HG03442 (cell line): ENCODE measurements around the gene TMEM185B.
A peak's percentile ranks its signal among the peaks of the same experiment; 100 is the strongest.
"Not testable (repeated sequence)": the region's sequence is repeated elsewhere in the genome, so short reads cannot be mapped to it uniquely, and the experiment has no call there.

Experiments used
- ATAC-seq: cut with Tn5 transposase; IDR thresholded peaks from one replicate; pipeline ENCODE4 v1.9.1; 2021; ENCODE audit warnings: mild to moderate bottlenecking, moderate library complexity; ENCODE audit not compliant: unreplicated experiment

The TMEM185B gene

DNA sequence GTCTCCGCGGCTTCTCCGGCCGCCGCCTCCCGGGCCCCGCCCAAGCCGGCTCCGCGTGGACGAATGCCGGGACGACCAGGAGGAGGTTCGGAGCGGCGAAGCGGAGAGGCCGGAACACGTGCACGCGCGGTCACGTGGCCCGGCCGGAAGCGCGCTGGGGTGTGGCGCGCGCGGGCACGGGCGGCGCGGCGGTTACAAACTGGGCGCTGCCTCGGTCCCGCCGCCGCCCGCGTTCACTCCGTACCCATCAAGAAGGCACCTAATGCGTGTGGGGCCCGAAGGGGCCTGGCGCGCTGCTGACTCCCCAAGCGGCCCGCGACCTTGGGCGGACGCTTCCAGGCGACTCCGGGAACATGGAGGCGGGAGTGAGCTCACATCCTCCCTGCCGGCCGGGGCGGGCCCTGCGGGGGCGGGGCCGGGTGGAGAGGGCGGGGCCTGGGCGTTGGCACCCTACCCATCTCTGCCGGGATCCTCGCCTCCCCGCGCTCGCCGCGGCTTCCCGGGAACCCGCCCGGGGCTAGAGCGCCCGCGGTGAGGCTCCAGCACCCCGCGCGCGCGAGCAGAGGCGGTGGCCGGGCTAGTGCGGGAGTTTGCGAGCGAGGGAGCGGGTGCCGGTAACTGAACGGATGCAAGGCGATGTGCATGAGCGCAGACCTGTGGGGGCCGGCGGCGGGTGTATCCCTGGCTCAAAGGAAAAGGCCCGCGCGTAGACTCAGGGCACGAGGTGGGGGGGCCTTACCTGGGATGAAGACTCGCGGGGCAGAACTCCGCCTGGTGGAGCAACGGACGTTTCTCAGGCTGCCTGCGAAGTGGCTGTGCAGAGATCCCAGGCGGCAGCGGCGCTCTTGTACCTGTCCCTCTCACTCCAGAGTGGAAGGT, at the start of gene TMEM185B:
TMEM185B (minus strand) TSS at position 367 of the 879 bp plus-strand sequence. CDS start 424 bp downstream, outside the sequence.
- ATAC-seq: peak; percentile 86

DNA sequence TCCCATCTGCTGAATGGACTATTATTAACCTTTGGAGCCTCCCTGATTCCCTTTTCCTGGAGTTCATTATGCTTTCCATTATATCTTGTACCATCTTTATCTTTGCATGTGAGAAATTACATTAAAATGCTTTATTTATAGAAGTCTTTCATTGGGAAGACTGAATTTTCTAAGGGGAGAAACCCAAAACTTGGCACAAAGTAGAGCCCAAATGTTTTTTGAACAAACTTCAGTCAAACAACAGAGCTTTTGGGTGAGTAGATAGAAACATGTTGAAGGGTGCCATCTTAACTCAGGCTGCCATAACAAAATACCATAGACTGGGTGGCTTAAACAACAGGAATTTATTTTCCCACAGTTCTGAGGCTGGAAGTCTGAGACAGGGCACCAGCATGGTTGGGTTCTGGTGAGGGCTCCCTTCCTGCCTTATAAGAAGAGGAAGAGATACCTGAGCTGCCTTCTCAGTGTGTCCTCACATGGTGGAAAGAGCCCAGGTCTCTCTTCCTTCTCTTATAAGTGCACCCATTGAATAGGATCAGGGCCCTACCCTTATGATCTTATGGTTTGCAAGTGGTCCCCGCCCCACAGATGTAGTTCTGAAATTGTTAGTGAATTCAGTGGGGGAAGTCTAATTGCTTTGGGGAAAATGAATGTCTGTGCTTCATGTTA, 48.6 kb upstream of the TMEM185B start:
- no peak for ATAC-seq

DNA sequence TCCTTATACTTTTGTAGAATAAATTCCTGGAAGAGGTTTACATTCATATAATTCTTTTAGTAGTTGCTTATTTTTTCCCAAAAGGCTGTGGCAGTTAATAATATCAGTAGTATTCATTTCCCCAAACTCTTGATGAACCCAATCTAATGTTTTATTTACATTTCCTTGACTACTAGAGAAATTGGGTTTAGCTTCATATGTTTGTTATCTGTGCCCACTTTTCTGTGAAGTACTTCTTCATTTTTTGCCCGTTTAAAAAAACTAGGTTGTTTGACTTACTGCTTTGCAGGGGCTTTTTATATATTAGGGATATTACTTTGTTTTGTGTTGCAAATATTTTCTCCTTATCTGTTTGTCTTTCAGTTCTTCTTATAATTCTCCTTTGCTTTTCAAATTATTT, 46.6 kb upstream of the TMEM185B start:
- no peak for ATAC-seq

DNA sequence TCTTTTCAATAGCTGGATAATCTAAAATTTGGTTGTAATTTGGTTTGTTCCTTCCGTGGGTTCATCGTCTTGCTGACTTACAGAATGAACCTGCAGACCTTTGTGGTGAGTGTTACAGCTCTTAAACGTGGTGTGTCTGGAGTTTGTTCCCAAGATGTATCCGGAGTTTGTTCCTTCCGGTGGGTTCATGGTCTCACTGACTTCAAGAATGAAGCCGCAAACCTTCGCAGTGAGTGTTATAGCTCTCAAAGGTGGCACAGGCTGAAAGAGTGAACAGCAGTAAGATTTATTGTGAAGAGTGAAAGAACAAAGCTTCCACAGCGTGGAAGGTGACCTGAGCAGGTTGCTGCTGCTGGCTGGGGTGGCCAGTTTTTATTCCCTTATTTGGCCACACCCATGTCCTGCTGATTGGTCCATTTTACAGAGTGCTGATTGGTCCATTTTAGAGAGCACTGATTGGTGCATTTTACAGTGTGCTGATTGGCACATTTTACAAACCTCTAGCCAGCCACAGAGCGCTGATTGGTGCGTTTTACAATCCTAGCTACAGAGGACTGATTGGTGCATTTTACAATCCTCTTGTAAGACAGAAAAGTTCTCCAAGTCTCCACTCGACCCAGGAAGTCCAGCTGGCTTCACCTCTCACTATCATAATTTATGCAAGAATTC, 46.0 kb upstream of the TMEM185B start:
- ATAC-seq: no peak

DNA sequence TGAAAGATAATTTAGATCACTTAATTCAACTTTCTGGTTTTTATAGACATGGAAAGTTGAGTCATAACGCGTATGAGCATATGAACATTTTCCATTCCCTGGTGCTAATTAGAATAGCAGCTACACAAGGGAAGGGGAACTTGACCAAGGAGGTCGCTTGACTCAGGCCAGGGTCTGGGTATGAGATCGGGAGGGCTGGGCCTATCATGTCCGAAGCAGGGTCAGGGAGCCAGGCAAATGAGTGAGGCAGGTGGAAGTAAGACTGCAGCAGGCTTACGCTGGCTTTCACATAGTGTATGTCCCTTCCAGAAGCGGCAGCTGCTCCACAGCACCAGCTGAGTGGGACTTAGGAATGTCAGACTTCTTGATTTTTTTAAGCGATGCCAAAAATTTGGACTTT, 44.1 kb upstream of the TMEM185B start:
- ATAC-seq: no peak

DNA sequence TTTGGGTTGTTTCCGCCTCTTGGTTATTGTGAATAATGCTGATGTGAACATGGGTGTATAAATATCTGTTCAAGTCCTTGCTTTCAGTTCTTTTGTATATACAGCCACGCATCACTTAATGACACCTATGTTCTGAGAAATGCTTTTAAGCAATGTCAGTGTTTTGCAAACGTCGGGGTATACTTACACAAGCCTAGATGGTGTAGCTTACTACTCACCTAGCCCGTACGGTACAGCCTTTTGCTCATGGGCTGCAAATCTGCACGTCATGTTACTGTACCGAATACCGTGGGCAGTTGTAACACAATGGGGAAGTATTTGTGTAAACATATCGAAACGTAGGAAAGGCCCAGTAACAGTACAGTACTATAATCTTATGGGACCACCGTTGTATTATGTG, 41.8 kb upstream of the TMEM185B start:
- peak; percentile 62 for ATAC-seq

DNA sequence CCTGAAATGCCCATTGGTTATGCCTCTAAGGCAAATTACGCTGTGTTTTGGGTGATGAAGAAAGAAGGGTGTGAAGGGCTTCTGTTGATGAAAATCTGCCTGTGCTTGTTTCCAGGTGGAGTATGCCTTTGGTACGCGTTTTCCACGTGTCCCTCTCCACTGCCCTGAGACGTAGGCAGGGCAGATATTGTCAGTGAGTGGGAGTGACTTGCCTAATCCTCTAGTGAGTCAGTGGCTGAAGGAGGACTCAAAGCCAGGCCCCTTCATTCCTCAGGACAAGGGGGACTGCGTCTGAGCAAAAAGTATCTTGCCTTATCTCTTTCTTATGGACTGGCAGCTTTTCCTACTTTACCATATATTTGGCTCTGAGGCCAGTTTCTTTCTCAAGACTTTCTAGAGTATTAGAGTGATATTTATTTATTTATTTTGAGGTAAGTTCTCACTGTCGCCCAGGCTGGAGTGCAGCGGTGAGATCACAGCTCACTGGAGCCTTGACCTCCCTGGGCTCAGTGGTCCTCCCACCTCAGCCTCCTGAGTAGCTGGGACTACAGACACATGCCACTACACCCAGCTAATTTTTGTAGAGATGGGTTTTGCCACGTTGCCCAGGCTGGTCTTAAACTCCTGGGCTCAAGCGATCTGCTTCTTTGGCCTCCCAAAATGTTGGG, 39.7 kb upstream of the TMEM185B start:
- ATAC-seq: no peak

DNA sequence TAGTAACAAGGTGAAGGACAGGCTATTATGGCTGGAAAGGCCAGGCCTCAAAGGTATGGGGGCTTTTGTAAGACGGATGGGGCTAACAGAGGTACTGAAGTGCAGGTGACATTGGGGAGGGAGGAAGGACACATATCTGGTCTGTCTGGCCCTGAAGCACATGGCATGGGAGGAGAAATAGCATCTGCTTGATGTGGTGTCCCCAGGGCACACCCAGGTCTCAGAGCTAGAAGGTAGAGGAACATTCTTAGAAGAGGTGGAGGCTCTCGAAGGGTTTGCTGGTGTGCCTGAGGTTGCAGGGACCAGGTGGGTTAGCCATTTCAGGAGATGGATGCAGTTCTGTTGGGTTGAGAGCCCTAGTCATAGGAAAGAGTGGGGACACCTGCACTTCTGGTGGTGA, 39.0 kb upstream of the TMEM185B start:
- no peak for ATAC-seq

DNA sequence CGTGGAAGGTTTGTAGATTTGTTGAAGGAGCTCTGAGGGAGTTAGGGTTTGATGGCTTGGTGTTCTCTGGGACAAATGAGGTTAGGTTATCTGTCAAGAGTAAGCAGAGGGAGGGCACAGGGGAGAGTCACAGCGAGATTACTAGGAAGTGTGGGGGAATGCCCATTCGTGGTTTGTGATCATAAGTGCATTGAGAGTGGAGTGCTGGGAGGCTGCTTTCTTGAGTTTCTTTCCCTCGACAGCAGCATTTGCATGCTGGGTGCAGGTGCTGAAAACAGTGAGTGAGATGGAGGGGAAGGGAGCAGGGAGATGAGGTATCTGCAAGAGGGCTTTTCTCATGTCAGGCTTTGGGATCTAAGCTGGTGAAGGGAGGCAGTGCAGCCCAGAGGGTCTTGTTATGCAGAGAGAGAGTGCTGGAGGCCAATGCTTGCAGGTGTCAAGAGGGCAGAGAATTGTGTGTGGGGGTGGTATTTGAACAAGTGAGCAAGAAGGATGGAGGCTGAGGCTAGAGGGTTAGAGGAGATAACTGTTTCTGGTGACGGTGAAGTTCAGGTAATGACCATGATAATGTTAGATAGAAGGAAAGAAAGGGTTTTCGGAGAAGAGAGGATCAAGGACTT, 38.3 kb upstream of the TMEM185B start:
- peak; percentile 82 for ATAC-seq

DNA sequence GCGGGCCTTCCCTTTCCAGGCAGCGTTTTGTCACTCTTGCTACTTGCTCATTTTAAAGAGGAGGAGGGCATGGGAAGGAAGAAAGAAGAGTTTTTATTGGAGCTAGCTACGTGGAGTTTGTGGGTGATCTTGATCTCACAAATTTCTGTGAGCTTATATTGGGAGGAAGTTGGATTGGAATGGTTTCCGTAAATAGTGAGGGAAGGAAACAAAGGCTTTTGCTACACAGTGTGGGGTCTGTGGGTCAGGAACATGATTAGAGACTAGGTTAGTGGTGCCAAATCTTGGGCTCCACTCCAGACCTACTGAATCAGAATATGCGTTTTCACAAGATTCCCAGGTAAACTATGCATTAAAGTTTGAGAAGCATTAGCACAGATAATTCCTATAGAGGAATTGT, 37.5 kb upstream of the TMEM185B start:
- no peak for ATAC-seq

DNA sequence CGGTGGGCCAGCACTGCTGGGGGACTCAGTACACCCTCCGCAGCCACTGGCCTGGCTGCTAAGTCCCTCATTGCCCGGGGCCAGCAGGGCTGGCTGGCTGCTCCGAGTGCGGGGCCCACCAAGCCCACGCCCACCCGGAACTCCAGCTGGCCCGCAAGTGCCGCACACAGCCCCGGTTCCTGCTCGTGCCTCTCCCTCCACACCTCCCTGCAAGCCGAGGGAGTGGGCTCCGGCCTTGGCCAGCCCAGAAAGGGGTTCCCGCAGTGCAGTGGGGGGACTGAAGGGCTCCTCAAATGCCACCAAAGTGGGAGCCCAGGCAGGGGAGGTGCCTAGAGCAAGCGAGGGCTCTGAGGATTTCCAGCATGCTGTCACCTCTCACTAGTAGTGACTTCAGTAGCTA, 36.7 kb upstream of the TMEM185B start:
- ATAC-seq: not testable (repeated sequence)

DNA sequence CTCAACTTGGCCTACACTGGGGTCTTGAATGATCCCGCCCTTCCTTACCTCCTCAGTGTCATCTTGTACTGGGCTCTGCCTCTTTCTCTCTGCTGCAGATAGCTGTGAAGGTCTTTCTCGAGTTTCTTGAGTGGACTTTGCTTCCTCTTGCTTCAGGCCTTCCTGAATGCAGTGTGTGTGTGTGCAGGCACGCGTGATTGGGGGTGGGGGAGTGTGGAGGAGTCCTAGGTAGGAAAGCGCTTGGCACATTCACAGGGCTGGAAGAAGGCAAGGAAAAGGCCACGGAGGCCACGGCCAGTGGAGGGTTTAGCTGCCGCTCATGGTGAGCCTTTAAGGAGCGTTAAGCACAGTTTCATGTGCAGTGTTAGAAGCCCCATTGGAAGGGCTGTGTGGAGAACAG, 35.0 kb upstream of the TMEM185B start:
- no peak for ATAC-seq

DNA sequence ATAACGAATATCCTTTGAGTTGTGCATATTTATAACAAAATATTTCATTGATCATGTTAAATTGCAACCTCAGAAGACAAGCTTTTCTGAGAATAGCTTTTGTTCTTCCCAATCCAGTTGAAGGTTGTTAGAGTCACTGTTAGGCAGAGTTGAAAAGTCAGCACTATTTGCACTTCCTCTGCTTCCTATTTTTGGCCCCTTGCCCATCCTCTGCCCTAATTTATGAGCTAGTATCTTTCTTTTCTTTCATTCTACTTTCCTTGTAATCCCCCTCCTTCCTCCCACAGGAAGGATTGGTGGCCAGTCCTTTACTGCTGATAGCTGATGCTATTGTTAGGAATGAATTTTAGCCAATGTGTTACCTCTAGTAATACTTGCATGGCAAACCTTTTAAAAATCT, 34.3 kb upstream of the TMEM185B start:
- ATAC-seq: no peak

DNA sequence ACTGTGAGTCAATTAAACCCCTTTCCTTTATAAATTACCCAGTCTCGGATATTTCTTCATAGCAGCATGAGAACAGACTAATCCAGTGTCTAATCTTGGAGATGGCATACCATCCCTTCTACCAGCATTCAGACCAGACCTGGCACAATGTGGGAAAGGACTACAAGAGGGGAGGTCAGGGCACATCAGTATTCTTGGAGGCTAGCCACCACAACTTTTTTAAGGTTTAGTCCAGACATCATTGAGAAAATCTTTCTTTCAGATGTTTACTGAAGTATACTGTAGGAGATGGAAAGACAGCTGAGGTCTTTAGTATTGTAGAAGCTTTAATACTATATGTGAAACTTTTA, 33.4 kb upstream of the TMEM185B start:
- ATAC-seq: no peak

DNA sequence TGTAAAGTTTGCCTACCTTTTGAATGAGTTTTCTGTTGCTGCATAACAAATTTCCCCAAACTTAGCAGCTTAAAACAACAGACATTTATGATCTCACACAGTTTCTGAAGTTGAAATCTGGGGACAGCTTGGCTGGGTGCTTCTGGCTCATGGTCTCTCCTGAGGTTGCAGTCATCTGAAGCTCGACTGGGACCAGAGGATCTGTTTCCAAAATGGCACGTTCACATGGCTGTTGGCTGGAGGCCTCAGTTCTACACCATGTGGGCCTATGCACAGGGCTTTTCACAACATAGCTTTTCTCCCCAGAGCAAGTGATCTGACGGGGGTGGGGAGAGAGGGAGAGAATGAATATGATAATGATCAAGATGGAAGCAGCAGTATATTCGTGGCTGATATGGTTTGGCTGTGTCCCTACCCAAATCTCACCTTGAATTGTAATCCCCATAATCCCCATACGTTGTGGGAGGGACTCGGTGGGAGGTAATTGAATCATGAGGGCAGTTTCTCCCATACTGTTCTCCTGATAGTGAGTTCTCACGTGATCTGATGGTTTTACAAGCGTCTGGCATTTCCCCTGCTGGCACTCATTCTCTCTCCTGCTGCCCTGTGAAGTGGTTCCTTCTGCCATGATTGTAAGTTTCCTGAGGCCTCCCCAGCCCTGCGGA, 32.9 kb upstream of the TMEM185B start:
- ATAC-seq: no peak

DNA sequence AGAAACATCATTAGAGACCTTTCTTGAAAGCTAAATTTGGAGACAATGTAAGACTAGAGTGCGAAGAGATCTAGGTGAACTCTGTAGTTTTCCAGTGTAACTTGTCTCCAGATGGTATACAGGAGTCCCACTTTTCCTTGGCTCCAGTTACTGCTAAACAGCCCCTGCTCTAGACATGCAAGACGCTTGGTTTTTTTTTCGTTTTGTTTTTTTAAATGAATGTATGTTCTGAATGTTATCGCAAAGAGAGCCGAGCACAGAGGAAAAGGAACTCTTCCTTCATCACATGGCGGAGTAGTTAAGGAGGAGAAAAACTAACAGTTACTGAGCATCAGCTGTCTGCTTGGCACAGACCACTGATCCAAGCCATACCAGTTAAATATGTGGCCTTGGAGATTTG, 31.9 kb upstream of the TMEM185B start:
- ATAC-seq: no peak

DNA sequence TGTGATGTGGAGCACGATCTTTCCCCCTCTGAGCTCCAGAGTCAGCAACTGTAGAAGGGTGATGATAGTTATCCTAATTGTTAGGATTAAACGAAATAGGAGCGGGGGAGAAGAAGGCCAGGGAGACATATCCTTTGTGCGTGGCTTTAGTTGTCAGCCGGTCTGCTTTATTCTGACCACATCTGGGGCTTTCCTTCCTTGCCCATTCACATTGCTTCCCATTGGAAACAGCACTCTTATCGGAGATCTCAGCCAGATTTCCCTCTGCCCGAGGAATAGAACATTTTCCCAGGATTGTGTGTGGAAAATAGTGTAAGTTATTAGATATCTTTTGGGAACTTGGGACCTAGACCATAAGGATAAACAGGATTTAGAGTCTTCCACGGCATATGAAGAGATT, 31.0 kb upstream of the TMEM185B start:
- ATAC-seq: no peak

DNA sequence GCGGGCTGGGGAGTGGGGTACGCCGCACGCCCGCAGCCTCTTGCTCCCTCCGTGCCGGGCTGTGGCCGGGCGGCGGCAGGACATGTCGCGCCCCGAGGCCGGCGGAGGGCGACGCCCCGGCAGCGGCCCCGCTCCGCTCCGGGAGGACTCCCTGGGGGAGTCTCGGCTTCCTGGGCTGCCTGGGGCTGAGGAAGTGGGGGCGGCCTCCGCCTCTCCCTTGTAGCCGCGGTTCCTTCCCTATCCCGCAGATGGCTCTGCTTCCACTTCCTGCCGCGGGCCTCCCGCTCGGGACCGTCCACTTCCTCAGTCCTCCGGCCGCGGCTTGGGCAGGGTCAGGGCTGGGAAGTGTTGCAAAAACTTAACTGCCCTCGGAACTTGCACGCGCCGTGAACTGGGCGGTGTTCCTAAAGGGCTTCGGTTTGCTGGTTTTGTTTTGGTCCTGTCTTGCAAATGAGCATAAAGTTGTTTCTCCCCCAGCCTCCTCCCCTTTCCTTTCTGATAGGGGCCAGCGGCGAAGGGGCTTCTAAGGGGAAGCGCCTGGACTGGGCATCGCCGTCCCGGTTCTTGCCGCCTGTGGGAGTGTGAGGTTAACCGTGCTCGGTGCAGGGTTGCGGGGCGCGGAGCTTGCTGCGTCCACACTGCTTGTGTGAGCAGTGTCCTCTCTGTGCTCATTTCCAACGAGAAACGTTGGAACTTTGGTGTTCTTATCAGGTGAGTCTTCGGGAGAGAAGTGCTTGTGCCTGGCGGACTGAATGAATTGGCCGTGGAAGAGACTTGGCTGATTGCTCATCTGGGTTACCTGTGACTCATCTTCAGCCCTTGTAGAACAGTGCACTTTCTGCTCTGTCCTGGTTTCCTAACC, 30.1 kb upstream of the TMEM185B start:
- ATAC-seq: peak; percentile 20

DNA sequence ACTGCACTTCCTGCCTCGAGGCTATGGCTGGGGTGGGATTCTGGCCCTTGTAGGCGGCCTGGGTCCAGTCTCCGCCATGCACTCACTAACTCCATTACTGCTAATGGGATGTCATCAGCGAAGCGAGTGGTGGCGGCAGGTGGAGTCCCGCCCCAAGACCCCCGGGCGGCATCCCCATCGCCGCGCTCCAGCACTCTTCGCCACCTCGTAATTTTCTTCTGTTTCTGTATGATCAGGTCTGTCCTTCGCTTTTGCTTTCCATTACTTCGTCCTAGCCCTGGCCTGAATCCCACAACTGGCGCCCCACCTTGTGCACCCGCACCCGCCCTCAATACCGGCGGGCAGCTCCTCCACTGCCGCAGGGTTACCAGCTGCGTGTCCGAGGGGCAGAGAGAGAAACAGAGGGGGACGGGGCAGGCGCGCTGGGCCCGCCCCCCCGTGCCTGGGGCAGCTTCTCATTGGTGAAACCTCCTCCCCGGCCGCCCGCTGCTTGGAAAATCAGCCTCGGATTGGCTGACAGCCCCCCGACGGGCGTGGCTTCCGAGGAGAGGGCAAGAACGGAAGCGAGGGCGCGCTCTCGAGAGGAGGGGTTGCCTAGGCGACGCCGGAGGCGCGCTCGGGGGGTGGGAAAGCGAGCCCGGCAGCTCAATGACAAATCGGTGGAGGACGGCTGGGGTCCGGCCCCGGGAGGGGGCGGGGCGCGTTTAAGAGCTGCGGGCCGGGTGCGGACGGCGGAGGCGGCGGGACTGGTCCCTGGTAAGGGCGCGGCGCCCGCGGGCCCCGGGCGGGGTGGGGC, 29.2 kb upstream of the TMEM185B start, which contains the start of gene RALB:
RALB (plus strand) TSS at position 628 of the 796 bp plus-strand sequence. CDS start 25,813 bp downstream, outside the sequence.
- peak; percentile 90 for ATAC-seq
